Hematopoietic multipotent progenitor cell treated with erythropoietin and hydrocortisone succinate and interleukin-3 and kit ligand, for 17 days (in vitro differentiated cells): Measurements from ENCODE around the gene SNED1.
"Not testable (repeated sequence)": the region's sequence is repeated elsewhere in the genome, so short reads cannot be mapped to it uniquely, and the experiment has no call there.

ENCODE experiments used
- DNase-seq: peaks from one replicate; pipeline ENCODE4 v3.0.0-alpha.2; 2015; ENCODE audit warnings: low spot score

Gene SNED1

DNA sequence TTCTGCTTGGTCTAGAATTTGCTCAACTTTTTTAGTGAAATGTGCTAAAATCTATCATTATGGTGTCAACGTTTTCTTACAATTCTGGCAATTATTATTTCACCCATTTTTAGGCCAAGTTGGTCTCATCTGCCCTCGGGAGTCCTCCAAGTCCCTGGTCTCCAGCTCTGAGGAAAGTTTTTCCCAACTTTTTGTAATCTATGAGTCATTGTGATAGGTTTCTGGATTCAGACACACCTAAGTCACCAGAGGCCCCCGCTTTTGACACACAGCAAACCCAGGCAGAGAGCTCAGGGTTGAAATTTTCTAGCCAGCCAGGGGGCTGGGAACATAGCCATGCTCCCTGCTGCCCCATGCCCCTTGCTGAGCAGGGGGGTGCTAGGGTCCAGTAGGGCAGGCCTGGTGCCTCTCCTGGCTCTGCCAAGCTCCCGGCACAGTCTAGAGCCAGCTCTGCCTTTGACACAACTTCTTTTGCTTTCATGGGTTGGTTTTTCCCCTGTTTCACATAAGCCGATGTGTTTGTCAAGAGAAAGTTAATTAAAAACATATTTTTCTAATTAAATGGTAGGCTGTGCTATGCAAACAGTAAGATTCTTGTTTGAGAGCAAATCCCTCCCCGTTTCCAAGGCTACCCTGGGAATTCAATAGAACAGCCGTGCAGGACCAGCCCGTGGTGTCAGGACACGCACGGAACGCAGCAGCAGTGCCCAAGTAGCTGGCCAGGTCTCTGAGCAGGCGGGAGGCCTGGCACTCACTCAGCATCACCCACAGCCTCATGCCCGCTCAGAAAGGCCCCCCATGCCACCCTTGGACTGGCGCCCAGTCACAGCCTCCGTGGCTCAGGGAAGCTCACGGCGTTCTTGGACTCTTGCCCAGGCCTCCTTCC, 25.5 kb upstream of the SNED1 start:
- DNase-seq = no peak

DNA sequence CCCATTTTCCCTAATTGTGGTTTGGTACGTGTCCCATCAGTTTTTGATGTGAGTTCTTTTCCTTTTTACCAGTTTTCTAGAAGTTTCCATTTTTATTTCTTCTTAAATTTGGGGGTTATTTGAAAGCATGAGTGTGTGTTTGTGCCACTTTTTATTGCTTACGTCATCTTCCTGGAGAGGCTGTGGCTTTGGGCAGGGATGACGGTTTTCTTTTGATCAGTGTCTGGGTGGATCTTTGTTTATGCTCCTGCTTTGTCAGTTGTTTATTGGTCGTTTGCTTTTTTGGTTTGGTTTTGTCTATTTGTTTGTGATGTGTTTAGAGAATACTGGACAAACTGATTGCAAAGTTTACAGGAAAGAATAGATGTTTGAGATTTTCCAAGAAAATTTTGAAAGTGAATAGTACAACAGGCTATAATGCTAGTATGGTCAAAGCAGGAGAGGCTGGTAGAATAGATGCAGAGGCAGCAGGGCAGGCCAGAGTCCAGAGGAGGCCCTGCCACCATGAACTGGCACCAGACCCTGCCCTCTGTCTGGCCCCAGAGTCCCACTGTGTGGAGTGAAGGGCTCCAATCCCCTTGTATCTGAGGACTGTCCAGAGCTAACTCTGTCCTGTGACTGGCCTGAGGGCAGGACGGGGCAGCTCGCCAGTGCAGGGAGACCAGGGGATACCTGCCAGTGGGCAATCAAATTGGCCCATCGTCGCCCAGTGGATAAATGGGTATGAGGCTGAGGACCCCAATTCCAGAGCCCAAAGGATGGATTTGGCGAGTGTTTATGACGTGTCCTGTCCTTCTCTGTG, 23.4 kb upstream of the SNED1 start:
- no peak for DNase-seq

- DNase-seq = not testable (repeated sequence)
Measured at GRCh38 chr2:240975903-240976302, 22.5 kb upstream of the SNED1 start.

GRCh38 chr2:240981280-240981679, 17.1 kb upstream of the SNED1 start:
- DNase-seq = no peak

GRCh38 chr2:240981871-240982800, 16.3 kb upstream of the SNED1 start:
- no peak for DNase-seq

DNA sequence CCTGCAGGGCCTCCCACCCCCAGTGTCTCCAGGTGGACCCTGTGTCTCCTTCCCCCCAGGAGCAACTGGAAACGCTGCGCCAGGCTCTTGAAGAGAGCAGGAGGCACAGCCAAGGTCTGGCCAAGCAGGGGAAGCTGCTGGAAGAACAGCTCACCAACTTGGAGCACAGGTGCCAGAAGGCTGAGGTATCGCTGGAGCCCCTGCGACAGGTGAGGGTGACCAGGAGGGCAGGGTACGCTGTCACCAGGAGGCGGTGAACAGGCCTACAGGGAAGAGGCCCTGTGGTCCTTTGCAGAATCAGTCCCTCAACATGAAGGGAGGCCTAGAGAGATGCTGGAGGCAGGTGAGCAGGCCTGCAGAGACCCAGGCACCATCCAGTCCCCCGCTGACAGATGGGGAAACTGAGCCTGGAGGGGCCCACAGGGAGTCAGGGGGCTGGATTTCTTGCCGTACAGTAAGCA, 15.6 kb upstream of the SNED1 start:
- no peak for DNase-seq

- no peak for DNase-seq
Measured at GRCh38 chr2:240983361-240983995, 14.9 kb upstream of the SNED1 start.

GRCh38 chr2:240983996-240984498, 14.4 kb upstream of the SNED1 start:
- DNase-seq = no peak

GRCh38 chr2:240985881-240986786, 12.3 kb upstream of the SNED1 start:
- no peak for DNase-seq

- no peak for DNase-seq
Measured at GRCh38 chr2:240986787-240987411, 11.5 kb upstream of the SNED1 start.

GRCh38 chr2:240987588-240987987, 10.8 kb upstream of the SNED1 start:
- no peak for DNase-seq

DNA sequence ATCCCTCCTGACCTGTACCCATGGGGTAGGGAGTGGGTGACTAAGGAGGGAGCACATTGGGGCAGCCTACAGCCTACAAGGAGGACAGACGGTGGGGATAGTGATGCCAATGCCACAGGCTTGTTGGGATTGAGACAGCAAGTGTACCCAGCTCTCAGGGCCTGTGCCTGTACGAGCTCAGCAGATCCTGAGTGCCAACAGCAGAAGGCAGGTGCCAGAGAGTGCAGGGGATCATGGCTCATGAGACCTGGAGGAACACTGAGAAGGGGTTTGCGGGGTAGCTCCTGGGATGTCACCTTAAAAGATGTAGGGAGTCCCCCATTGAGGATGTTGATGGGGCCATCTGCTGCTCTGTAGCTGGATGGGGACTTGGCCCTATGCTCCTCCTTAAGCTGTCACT, 10.3 kb upstream of the SNED1 start:
- DNase-seq = no peak

DNA sequence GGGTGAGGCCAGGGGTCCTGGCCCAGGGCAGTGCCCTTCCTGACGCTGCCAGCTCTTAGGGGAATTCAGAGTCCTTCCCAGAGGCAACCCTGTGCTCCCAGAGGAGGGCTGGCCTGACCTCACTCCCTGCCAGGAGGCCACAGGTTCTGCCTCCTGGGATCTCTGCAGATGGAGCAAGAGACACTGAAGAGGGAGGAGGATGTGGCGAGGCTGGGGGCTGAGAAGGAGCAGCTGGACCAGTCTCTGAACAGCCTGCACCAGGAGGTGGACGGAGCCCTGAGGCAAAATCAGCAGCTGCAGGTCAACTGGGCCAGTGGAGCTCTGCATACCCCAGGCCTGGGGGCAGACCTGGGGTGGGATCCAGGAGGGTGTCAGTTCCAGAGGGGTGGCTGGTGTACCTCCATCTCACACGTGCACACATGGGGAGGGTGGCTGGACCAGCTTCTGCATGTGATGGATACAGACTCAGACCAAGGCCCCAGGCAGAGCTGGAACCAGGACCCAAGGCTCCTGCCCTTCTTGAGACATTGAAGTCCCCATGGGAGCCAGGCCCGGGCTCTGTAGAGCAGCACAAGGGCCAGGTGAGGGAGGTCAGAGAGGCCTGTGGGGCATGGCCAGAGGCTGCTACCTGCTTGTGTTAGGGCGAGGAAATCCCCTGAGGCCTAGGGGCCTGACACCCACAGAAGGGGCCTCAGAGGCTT, 9.7 kb upstream of the SNED1 start:
- no peak for DNase-seq

- no peak for DNase-seq
Measured at GRCh38 chr2:240989451-240990265, 8.8 kb upstream of the SNED1 start.

DNA sequence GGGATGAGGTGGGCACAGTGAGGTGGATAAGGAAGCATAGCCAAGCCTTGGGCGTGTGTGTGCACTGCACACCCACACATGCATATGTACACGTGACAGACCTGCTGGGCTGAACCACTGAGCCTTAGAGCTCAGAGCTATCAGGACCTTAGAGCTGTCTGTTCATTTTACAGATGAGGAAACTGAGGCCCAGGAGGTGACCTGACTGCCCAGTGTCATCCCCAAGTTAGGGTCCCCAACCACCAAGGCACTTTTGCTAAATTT, 8.2 kb upstream of the SNED1 start:
- DNase-seq = no peak

- no peak for DNase-seq
Measured at GRCh38 chr2:240990726-240991377, 7.6 kb upstream of the SNED1 start.

- DNase-seq = no peak
Measured at GRCh38 chr2:240991378-240992263, 6.8 kb upstream of the SNED1 start.
